Measurements from ENCODE around the gene CAMTA1.

Gene CAMTA1

DNA sequence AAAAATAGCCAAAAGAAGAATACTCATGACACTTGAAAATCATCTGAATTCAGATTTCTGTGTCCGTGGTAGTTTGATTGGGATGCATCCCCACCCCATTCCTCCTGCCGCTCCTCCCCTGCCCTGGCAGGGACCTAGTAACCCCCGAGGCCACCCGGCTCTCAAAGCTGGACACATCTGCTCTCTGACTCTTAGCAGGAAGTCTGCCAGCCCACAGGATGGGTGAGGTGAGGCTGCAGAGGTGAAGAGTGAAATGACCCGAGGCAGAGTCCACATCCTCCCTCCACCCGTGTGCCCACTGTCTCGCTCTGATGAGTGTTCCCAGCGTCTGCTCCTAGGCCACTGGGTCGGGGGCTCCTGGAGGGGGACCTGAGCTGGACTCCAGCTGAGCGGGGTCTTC, 677.4 kb downstream of the CAMTA1 start:
- in situ Hi-C loops (cut with HindIII; ENCODE audit: low pct_ligation_motif_present, low pct_unique_long_range_greater_than_20kb, low sequenced_read_pairs) = no loop called here
- DNase-seq = no peak

DNA sequence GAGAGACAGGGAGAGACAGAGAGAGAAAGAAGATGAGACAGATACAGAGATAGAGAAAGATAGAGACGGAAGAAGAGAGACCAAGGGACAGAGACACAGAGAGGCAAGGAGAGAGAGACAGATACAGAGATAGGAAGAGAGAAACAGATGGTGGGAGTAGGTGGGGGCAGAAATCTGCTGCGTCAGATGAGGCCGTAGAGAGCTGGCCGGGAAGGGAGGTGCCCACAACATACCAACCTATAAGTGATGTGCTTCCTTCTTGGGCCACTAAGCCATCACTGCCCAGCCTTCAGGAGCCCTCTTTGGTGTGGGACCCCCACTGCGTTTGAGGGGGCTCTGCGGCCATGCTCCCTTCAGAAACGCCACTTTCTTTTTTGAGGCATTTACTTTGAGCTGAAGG, 678.3 kb downstream of the CAMTA1 start:
- no peak for DNase-seq
- in situ Hi-C loops (cut with HindIII; ENCODE audit: low pct_ligation_motif_present, low pct_unique_long_range_greater_than_20kb, low sequenced_read_pairs) = no loop called here

DNA sequence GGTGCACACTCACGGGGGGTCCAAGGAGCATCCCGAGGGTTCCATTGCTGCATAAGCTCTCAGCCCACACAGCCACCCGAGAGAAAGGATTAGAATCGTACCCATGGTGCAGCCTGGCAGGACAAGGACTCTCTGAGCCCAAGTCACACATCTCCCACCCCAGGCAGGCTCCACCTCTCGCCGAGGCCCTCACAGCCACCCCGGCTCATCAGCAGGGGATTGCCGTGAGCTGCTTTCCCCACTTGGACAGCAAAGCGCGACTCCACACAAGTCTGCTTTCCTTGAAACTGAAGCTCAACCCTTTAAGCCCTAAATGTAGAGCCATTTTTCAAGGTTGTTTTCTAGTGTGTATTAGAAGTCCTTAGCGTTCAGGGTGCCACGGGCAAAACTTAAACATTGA, 679.5 kb downstream of the CAMTA1 start:
- no peak for DNase-seq
- in situ Hi-C loops (cut with HindIII; ENCODE audit: low pct_ligation_motif_present, low pct_unique_long_range_greater_than_20kb, low sequenced_read_pairs) = no loop called here

DNA sequence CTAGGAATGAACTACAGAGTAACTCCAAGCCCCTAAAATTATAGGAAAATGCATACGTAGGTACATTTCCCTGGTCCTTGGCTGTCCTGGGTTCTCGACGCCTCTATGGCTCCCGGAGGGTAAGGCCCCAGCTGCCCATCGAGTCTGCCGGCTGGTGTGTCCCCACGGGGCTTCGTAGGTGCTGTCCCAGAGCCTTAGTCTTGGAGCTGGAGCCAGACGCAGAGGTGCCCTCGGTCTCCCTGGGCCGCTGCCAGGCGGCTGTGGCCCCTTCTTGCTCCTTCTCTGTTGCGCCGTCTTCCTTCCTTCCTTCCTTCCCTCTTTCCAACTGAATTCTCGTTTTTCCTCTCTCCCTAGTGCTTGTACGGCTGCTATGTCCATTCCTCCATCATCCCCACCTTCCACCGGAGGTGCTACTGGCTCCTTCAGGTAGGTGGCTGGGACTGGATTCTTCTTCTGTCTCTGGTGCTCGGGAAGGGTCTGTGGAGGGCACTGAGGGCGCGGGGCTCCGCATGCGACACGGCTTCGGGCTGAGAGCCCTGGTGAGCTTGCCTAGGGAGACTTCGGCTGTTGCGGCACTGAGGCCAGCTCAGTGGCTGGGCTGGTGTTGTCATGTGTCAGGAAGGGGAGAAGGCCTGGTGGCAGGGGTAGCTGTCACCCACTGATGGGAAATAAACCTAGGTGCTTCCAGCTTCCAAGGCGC, 682.4 kb downstream of the CAMTA1 start:
- DNase-seq = no peak
- in situ Hi-C loops (cut with HindIII; ENCODE audit: low pct_ligation_motif_present, low pct_unique_long_range_greater_than_20kb, low sequenced_read_pairs) = no loop called here

DNA sequence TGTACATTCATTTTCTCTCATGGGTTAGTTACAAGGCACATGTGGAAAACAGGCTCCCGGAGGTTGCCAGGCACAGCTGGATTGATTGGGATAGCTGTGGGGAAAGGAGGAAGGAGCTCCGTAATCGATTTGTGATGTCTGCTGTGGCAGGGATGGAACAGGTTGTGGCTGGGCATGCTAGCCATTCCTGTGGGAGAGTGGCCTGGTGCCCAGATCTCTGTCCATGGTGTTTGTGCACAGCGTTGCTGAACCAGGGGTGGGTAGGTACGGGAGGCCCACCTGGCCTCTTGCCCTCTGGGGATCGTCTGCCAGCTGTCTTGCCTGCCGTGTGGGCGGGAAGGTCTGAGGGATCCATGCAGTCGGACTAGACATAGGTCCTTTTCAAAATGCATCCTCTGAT, 683.0 kb downstream of the CAMTA1 start:
- no peak for DNase-seq
- in situ Hi-C loops (cut with HindIII; ENCODE audit: low pct_ligation_motif_present, low pct_unique_long_range_greater_than_20kb, low sequenced_read_pairs) = no loop called here

DNA sequence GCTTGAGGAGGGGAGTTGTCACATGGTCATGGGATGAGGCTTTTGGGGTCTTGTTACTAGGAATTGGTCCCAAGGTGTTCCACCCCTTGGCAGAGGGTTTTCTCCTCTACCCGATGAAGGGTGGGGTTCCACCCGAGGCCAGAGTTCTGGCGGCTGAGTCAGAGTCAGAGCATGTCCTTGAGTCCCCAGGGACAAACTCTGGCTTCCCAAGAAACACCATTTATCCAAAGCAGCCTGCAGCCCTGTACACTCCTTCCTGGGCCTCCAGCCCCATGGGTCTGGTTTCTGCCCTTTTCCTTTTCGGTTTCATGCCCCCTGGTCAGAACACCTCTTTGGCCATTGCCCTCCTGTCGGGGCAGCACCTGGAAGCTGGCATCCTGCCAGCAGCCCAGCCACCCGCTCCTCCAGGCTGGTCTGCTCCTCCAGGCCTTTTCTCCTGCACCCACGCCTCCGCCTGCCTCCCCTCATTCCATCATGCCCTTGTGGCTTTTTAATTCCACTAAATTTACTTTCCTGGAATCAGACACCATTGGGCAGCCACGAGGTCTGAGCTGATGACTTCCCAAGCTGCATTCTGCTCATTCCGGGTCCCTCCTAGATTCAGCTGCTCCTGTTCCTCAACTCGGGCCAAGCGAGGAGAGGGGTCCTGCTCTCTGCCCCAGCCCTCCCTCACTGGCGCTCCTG, 684.1 kb downstream of the CAMTA1 start:
- no peak for DNase-seq

DNA sequence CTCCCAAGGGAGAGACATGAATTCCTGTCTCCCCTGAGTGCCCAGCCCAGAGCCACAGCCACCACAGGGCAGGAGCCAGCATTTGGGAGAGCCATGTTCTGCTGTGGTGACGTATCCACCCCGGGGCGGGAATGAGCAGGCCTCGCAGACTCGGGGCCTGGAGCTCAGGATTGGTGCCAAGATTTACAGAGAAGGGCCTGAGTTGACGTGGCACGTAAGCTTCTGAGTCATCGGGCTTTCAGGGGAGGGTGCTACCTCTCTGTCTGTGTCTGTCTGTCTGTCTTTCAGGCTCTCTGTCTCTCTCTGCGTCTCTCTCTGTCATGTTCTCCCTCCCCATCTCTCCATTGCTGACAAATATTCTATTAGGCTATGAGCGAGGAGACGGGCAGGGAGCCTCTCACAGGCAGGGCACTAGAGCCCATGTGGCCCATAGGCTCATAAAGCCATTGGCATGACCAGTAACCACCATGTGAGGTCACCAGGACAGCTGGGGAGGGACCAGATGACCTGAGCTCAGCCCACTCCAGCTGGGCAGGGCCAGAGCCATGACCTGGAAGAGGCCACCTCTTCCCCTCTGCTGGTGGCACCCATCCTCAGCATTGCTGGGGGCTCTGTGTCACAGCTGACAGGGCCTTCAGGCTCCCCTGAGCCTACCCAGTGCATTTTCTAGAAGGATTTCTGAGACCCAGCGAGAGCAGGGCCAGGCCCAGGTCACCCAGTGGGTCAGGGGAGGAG, 685.8 kb downstream of the CAMTA1 start:
- in situ Hi-C loops (cut with HindIII; ENCODE audit: low pct_ligation_motif_present, low pct_unique_long_range_greater_than_20kb, low sequenced_read_pairs) = no loop called here
- DNase-seq = peak; percentile 90

More for the DNA sequence above, 684.1 kb downstream of the CAMTA1 start:
- in situ Hi-C loops (cut with HindIII; ENCODE audit: low pct_ligation_motif_present, low pct_unique_long_range_greater_than_20kb, low sequenced_read_pairs) = no loop called here

DNA sequence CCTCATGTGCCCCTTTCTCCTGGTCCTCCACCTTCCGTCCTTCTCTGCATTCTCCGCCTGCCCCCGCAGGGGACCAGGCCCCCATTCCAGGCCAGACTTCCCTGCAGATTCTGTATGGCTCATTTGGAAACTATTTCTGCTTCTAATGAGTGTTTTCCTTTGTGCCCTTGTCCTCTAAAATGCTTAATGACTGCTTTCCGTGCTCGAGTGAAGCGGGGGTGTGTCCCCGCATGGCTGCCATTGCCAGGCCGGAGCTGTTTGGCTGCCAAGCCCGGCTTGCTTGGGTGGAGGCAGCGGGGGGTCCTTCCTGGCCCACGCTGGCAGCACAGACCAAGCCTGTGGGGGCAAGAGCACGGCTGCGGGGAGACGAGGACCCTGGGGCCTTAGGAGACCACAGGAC, 686.6 kb downstream of the CAMTA1 start:
- in situ Hi-C loops (cut with HindIII; ENCODE audit: low pct_ligation_motif_present, low pct_unique_long_range_greater_than_20kb, low sequenced_read_pairs) = no loop called here
- DNase-seq = no peak

DNA sequence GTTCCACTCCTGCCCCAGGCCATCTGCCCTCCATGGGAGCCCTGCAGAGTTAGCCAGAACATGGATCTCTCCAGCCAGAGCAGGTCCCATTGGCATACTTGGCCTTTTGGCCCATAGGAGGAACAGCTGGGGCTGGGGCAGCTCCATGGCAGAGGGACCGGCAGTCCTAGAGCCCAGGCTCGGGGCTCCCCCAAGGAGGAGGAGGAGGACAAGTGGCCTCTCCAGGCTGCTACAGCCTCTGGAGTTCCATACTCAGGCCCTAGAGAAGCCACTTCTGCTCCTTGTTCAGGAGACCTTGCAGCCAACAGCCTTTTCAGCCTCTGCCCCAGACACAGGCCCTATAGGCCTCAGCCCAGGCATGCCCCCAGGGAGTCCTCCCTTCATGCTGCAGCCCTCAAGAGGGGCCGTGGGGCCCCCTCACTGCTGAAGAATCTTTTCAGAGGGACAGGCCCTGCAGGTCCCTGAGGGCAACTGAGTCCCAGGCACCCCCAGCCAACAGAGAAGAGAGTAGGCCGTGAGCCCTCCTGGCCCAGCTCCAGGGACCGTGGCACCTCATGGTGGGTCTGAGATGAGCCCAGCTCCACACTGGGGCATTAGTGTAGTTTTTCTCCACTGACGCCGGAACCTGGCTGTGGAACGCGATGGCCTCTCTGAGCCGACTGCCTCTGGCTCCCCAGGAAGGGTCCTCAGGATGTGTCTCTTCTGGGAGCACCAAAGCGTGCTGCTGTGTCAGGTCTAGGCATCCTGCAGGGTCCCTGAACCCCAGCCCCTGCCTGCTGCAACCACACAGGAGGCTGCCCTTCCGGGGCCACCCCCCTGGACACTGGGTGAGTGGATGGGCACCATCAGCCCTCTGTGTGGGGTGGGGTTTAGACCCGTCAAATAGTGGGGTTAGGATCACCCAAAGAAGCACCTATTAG, 688.2 kb downstream of the CAMTA1 start:
- in situ Hi-C loops (cut with HindIII; ENCODE audit: low pct_ligation_motif_present, low pct_unique_long_range_greater_than_20kb, low sequenced_read_pairs) = no loop called here

DNA sequence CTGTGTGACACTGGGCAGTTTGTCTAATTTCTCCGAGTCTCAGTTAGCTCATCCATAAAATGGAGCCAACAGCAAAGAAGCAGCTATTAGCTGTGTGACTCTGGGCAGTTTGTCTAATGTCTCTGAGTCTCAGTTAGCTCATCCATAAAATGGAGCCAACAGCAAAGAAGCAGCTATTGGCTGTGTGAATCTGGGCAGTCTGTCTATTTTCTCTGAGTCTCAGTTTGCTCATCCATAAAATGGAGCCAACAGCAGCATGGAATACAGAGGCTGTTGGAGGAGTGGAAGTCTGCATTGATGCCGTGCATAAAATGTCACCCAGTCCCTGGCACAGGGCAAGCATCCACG, 688.9 kb downstream of the CAMTA1 start:
- no peak for DNase-seq
- in situ Hi-C loops (cut with HindIII; ENCODE audit: low pct_ligation_motif_present, low pct_unique_long_range_greater_than_20kb, low sequenced_read_pairs) = no loop called here

More for the DNA sequence above, 688.2 kb downstream of the CAMTA1 start:
- DNase-seq = no peak

DNA sequence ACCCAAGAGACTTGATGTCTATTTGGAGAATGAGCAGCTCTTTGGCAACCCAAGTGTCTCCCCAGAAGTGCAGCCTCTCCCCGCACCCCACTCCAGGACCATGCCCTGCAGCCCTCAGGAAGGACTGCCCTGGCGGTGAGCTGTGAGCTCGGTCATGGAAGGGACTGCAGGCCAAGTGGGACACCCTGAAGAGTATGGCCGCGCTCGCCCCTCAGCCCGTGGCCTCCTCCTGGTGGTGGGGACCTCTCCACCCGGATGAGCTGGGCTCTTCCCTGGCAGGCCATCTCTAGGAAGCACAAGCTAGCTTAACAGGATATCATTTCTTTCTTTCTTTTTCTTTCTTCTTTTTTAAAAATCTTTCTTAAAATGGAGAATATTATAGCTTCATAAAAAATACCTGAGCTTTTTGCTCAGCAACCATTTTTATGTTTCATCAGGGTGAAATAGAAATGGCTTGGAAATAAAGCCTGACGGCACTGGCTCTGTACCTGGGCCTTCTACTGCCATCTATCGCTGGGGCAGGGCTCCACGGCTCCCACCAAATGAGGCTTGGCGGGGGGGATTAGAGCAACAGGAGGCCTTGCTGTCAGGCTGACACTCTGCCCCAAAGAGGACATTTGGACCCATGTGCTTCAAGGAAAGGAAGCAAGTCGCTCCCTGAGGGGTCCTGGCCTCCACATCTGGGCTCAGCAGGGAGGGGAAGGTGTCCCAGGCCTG, 689.7 kb downstream of the CAMTA1 start:
- DNase-seq = no peak
- in situ Hi-C loops (cut with HindIII; ENCODE audit: low pct_ligation_motif_present, low pct_unique_long_range_greater_than_20kb, low sequenced_read_pairs) = no loop called here

DNA sequence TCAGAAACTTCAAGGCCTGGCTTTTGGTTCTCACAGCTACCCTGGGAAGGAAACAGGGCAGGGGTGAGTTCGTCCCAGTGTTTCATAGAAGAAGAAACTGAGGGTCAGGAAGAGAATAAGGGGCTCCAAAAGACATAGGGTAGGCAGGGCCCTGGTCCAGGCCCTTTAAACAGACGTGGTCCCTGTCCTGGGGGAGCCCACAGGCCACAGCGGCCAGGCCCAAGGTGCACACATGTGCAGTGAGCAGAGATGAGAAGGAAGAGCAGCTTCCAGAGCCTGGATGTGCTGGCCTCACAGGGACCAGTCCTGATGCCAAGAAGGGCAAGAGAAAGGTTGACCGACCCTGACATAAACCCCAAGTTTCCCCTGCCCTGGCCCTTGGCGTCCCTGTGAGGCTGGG, 690.4 kb downstream of the CAMTA1 start:
- in situ Hi-C loops (cut with HindIII; ENCODE audit: low pct_ligation_motif_present, low pct_unique_long_range_greater_than_20kb, low sequenced_read_pairs) = no loop called here

DNA sequence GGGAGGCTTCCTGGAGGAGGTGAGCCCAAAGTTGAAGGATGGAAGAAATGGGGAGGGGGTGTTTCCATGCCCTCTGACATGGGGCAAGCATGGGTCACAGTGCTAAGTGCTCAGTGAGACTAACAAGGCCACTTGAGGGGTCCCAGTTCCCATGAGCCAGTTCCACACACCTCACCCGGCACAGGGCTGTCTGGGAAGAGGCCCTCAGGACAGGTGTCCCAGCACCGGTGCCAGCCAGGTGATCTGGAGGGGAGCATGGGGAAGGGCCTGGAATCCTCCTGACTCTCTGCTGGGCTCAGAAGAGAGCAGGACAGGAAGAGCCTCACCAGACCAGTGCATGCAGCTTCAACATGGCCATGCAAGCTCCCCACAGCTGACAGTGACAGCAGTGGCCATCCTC, 691.1 kb downstream of the CAMTA1 start:
- in situ Hi-C loops (cut with HindIII; ENCODE audit: low pct_ligation_motif_present, low pct_unique_long_range_greater_than_20kb, low sequenced_read_pairs) = no loop called here
- no peak for DNase-seq

More for the DNA sequence above, 690.4 kb downstream of the CAMTA1 start:
- DNase-seq = no peak

DNA sequence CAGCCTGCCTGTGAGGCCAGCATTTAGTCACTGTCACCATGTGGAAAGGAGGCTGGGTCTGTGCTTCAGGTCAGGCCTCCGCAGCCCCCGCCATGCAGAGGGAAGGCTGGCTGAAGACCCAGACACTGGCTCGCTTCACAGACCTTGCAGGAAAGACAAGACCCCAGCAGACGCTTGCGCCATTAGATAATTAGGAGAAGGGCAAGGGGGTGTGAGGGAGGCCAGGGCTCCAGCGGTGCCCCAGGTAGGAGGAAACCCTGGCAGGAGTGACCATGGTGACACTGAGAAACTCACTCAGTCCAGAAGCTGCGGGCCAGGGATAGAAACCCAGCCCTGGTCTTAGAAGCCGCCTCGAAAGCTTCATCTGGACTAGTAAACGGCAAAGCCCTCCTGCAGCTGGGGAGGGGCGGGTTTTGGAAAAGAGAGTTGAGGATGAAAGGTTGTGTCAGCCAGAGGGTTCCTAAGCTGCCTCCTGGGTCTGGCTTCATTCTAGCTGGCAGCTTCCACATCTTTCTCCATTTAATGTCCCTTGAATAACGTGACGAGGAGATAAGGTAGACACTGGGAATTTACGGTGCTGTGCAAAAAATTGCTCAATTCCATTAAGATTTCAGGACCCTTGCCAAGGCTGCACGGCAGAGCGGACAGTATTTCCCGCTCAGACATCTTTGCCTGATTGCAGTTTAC, 691.8 kb downstream of the CAMTA1 start:
- no peak for DNase-seq
- in situ Hi-C loops (cut with HindIII; ENCODE audit: low pct_ligation_motif_present, low pct_unique_long_range_greater_than_20kb, low sequenced_read_pairs) = no loop called here

DNA sequence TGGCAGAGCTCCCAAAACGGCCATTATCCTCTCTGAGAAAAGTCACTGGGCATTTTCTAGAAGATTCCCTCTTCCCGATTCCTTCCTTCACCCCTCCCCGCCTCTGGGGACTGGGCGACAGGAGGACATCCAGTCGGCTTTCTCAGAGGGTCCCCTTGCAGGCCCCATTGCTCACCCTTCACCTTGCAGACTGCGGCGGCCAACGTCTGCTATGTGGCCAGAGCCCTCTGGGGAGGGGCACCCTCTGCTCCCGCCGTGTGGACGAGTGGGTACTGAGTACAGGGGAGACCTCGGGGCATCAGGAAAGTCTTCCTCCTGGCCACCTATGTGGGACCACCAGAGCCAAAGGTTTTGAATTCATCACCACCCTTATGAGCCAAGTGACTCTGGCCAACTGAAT, 692.3 kb downstream of the CAMTA1 start:
- in situ Hi-C loops (cut with HindIII; ENCODE audit: low pct_ligation_motif_present, low pct_unique_long_range_greater_than_20kb, low sequenced_read_pairs) = no loop called here
- DNase-seq = no peak

DNA sequence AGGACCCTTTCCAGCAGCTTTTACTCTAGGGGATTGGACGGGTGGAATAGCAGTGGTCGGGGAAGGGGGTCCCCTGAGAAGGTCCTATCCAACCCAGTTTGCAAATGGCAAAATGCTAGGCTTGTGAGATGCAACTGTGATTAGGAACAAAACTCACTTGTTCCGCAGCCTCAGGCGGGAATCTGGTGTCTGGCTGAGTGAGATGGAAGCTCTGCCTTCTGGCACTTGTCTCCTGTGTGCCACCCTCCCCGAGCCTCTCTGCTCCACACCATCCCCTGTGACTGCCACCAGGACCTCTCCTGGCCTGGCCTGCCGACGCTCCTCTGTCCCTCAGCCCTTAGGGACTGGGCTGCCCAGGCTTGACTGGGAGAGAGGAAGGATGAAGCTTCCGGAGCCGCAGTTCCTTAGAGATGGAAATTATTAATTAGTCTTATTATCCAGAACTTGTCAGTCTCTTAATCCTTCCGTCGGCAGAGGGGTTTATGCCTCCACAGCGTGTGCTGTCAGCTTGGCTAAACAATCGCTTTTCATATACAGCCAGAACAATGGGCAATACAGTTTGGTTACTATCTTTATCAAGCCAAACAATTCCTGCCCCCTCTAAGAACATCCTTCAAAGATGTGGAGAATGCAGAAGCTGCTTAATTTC, 693.0 kb downstream of the CAMTA1 start:
- DNase-seq = no peak
- in situ Hi-C loops (cut with HindIII; ENCODE audit: low pct_ligation_motif_present, low pct_unique_long_range_greater_than_20kb, low sequenced_read_pairs) = no loop called here

DNA sequence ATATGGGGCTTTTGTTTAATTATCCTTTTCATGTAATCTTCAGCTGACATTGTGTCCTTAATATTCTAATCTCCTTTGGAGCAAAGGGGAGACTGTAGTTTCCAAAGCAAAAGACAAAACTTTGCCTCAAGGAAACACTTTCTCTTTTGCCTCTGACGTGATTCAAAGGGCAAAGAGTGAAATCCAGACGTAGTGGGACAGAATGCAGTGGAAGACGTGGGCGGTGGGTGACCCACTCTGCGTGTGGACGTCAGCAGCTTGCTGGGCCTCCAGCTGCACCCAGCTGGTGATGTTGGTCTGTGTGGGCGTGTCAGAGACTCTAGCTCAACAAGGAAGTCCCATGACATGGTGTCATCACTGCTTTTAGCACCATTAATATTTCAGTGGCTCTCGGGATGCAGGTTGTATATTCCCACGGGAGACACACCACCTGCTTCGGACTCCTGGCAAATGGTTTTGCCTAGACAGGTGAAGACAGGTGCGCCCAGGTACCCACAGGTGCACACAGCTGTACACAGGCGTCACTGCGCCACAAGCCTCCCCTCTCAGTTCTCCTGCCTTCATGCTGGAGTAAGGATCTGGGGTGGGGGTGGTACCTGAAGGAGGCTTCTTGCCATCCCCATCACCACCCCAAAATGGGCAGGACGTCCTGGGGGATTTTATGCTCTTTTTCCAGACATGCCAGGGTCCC, 693.7 kb downstream of the CAMTA1 start:
- in situ Hi-C loops (cut with HindIII; ENCODE audit: low pct_ligation_motif_present, low pct_unique_long_range_greater_than_20kb, low sequenced_read_pairs) = no loop called here
- no peak for DNase-seq
